ENCODE data around the gene STK25. TPM values are rescaled to one million over a fixed set of nuclear protein-coding genes. Genes with fewer than 3 reads are reported as not detected.

STK25 gene
- polyA plus RNA-seq, 3 donors, result 116 to 169 (median 146) TPM

- H3K27ac ChIP-seq (ENCODE audit: low read depth, low read length), result no peak overlapping the region
- WGBS, 3 donors, result 86 to 89% (median 87%) methylated on average over 20 of the region's 20 CpGs
Observed at GRCh38 chr2:241482126-241482955, 26.0 kb downstream of the STK25 start.

DNA sequence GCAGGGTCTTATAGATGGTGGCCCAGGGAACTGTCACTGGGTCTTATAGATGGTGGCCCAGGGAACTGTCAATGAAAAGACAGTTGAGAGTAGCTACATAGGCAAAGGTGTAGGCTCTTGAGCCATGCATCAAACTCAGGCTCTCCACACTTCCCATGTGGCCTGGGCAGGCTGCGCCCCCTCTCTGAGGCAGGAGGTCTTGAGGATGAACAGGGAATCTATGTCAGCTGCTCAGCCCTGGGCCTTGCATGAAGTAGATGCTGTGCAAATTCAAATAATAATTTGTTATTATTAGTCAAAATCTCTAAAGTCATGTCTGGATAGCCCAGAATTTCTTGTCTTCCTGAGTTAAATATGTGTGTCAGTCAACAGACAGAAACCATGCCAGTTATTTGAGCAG is 26.7 kb downstream of the STK25 start:
- no peak overlapping the region for H3K27ac ChIP-seq (ENCODE audit: low read depth, low read length)

GRCh38 chr2:241479026-241479898 is 29.1 kb downstream of the STK25 start:
- WGBS, 3 donors, result 89 to 95% (median 91%) methylated on average over 18 of the region's 18 CpGs
- no peak overlapping the region for H3K27ac ChIP-seq (ENCODE audit: low read depth, low read length)

More for the DNA sequence above, 26.7 kb downstream of the STK25 start:
- 94 to 100% (median 97%) methylated on average over 1 of the region's 1 CpG for WGBS, 3 donors

DNA sequence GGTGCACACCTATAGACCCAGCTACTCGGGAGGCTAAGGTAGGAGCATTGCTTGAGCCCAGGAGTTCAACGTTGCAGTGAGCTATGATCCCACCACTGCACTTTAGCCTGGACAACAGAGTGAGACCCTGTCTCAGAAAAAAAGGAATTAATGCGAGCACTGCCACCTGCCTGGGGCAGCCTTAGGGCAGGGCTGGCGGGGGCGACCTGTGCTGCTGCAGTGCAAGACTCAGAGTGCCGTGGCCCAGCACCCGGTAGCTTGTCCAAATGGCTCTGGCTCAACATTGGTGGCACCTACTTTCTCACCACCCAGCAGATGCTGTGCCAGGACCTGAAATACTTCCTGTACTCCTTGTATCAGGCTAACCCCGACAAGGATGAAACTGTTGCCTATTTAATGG is 30.2 kb downstream of the STK25 start:
- H3K27ac ChIP-seq (ENCODE audit: low read depth, low read length), result no peak overlapping the region
- WGBS, 3 donors, result 86 to 96% (median 90%) methylated on average over 8 of the region's 8 CpGs

DNA sequence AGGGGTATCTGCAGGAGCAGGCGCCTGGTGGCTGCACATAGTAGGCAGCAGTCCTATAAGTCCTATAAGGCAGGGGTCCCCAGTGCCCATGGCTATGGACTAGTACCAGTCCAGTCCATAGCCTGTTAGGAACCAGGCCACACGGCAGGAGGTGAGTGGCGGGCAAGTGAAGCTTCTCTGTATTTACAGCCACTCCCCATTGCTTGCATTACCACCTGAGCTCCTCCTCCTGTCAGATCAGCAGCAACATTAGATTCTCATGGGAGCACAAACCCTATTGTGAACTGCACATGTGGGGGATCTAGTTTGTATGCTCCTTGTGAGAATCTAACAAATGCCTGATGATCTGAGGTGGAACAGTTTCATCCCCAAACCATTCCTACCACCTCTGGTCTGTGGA is 33.1 kb downstream of the STK25 start:
- 92 to 99% (median 92%) methylated on average over 3 of the region's 3 CpGs for WGBS, 3 donors
- H3K27ac ChIP-seq (ENCODE audit: low read depth, low read length), result no peak overlapping the region

DNA sequence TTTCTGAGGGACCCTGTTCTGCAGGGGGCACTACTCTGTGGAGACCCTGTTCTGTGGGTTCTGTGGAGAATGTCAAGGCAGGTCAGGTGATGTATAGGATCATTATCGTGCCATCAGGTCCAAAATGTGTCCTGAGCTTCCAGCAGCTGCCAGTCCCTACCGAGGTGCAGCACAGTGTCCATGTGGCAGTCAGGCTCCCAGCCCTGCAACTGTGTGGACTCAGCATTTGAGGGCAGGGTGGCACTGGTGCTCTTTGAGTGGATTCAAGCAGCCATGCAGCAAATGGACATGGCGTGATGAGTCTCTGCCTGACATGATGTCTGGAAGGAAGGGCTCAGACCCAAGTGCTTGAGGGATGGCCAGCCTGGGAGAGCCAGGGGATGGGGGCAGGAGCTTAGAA is 35.0 kb downstream of the STK25 start:
- H3K27ac ChIP-seq (ENCODE audit: low read depth, low read length), result no peak overlapping the region
- 92 to 96% (median 95%) methylated on average over 3 of the region's 3 CpGs for WGBS, 3 donors

DNA sequence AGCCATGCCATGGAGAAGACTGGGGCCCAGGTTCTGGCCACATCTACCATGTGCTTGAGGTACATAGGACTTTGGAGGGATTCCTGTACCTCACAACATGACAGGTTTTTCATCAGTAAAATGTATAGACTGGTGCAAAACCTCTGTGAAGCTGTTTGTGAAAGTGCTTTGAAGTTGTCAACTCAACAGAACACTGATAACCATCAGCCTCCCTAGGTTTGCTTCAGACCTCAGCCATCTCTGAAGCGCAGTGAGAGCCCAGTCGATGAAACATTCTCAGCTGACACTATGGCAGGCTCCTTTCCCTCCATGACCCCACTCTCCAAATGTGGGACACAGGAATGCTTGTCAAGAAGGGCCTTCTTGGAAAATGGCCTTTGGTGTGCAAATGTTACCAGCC is 38.6 kb downstream of the STK25 start:
- 75 to 95% (median 90%) methylated on average over 2 of the region's 2 CpGs for WGBS, 3 donors
- H3K27ac ChIP-seq (ENCODE audit: low read depth, low read length), result no peak overlapping the region

DNA sequence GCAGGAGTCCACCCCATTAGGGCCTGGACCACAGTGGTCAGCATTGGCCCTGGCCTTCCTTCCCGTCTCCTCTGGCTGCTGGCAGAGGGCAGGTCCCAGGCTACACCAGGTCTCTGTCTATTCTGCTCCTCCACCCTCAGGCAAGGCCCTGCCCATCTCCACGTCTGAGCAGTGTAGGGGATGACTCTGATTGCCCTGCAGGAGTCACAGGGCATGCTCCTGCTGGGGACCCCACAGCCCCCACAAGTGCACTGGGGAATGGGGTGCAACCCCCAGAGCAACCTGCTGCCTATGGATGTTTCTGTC is 40.0 kb downstream of the STK25 start:
- no peak overlapping the region for H3K27ac ChIP-seq (ENCODE audit: low read depth, low read length)
- WGBS, 3 donors, result 90 to 93% (median 90%) methylated on average over 2 of the region's 2 CpGs

GRCh38 chr2:241467777-241468475 is 40.5 kb downstream of the STK25 start:
- H3K27ac ChIP-seq (ENCODE audit: low read depth, low read length), result no peak overlapping the region
- WGBS, 3 donors, result 91 to 94% (median 91%) methylated on average over 23 of the region's 23 CpGs

DNA sequence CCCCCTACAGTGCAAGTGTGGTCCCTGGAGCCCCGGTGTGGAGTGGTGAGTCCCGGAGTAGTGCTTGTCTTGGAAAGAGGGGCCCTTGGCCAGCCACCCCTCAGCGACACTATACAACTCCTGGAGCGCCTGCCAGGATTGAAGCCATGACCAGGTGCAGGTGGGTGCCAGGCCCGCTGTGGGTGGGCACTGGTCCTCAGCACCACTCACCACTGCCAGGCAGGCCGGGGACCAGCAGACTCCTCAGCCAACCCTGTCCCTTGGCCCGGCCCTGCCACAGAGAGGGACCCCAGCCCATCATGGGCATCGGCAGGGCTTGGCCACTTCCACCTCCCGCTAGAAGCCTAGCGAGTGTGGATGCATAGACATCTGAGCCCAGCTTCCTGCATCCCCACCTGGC is 42.2 kb downstream of the STK25 start:
- 86 to 90% (median 89%) methylated on average over 10 of the region's 10 CpGs for WGBS, 3 donors
- H3K27ac ChIP-seq (ENCODE audit: low read depth, low read length), result no peak overlapping the region

DNA sequence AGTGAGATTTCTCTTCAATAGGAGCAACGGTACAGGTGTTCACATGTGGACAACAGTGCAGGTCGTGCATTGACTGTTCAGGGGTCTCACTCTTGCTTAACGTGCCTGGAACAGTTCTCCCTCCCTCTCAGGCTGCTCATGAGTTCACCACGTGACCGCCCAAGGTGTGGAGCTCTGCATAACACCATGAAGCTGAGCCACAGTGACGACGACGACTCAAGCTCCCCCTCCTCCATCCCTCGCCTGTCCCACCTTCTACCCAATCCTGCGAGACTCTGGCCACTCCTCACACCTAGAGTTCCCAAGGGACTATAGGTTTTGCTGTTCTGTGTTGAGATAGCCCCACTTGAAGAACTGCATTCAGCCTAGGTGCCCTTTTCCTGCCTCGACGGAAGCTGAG is 42.8 kb downstream of the STK25 start:
- WGBS, 3 donors, result 80 to 82% (median 80%) methylated on average over 12 of the region's 12 CpGs
- H3K27ac ChIP-seq (ENCODE audit: low read depth, low read length), result no peak overlapping the region

GRCh38 chr2:241463276-241464135 is 44.9 kb downstream of the STK25 start:
- WGBS, 3 donors, result 93 to 96% (median 93%) methylated on average over 18 of the region's 18 CpGs
- H3K27ac ChIP-seq (ENCODE audit: low read depth, low read length), result no peak overlapping the region

GRCh38 chr2:241461693-241462677 is 46.4 kb downstream of the STK25 start:
- no peak overlapping the region for H3K27ac ChIP-seq (ENCODE audit: low read depth, low read length)
- 33 to 93% (median 88%) methylated on average over 19 of the region's 19 CpGs for WGBS, 3 donors

GRCh38 chr2:241460631-241461030 is 47.8 kb downstream of the STK25 start:
- H3K27ac ChIP-seq (ENCODE audit: low read depth, low read length), result no peak overlapping the region
- 47 to 76% (median 76%) methylated on average over 3 of the region's 3 CpGs for WGBS, 3 donors

DNA sequence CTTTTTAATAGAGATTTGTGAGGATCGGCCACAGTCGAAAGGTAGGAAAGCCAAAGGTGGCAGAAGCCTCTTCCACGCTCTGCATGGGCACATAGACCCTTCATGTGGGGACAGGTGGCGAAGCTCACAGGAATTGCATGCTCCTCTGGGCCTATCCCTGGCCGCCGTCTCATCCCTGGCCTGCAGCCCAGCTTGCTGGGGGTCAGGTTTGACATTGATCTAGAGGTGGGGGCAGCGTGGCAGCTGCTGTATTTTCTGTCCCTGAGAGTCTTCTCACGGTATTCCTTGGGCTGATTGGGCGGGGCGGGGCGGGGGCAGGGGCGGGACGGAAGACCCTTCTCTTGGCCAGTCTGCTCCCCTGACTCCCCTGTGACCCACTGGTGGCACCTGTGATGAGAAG is 48.9 kb downstream of the STK25 start:
- H3K27ac ChIP-seq (ENCODE audit: low read depth, low read length), result no peak overlapping the region
- 93 to 95% (median 94%) methylated on average over 12 to 13 of the region's 13 CpGs for WGBS, 3 donors

DNA sequence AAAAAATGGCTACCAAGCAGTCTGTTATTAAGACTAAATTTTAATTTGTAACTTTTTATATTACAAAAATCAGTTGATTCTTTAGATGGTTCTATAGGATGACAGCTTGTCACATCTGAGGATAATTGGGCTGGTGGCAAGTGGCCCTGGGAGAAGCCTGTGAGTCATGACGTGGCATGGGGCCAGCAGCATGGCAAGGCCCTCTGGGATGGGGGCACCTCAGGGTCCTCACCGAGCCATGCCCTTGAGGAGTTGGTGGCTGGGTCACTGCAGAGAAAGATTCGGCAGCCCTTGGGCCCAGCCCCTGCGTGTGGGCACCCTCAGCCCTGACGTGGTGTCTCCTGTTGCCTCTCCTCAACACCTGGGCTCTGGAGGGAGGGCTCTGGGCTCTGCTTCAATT is 49.7 kb downstream of the STK25 start:
- no peak overlapping the region for H3K27ac ChIP-seq (ENCODE audit: low read depth, low read length)
- WGBS, 3 donors, result 87 to 97% (median 90%) methylated on average over 5 of the region's 5 CpGs

DNA sequence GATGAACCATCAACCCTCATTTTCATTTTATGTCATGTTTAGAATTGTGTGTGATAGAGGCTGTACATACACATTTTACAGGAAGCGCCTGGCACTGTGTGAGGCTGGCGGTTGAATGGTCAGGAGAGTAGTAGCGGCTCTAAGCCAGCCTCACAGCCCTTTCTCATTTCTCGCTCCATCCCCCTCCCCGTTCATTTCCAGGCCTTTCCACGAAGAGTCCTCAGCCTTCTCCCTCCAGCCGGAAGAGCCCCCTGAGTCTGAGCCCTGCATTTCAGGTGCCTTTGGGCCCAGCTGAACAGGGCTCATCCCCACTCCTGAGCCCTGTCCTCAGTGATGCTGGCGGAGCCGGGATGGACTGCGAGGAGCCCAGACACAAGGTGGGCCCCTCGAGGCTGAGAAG is 51.8 kb downstream of the STK25 start:
- 82 to 91% (median 84%) methylated on average over 11 of the region's 11 CpGs for WGBS, 3 donors
- H3K27ac ChIP-seq (ENCODE audit: low read depth, low read length), result no peak overlapping the region
